Lower lobe of right lung (tissue), 2 donors: ENCODE results near the gene TRUB2. TPM values are rescaled to one million over a fixed set of nuclear protein-coding genes. Genes with fewer than 3 reads are reported as not detected.
A peak's percentile ranks its signal among the peaks of the same experiment; 100 is the strongest.

Experiments
- ATAC-seq, 2 donors: fragments of 200-7000 bp; cut with Tn5 transposase; one replicate each; pipeline ENCODE4 v1.9.1; 2020 to 2022; ENCODE audit warnings: mild to moderate bottlenecking in 2 of 2, moderate library complexity in 2 of 2
- DNase-seq: peaks from one replicate; pipeline ENCODE4 v3.0.0-alpha.2; 2020
- H3K27ac ChIP-seq: fragments of 200-600 bp; one replicate; pipeline ENCODE4 v1.8.0; 2022
- H3K27me3 ChIP-seq: fragments of 200-600 bp; one replicate; pipeline ENCODE4 v1.8.0; 2022; ENCODE audit warnings: low read depth
- H3K36me3 ChIP-seq: fragments of 200-600 bp; one replicate; pipeline ENCODE4 v1.8.0; 2022; ENCODE audit warnings: mild to moderate bottlenecking
- H3K4me1 ChIP-seq: fragments of 200-600 bp; one replicate; pipeline ENCODE4 v1.8.0; 2022
- H3K4me3 ChIP-seq: fragments of 200-600 bp; one replicate; pipeline ENCODE4 v1.8.0; 2022; ENCODE audit warnings: mild to moderate bottlenecking
- H3K9me3 ChIP-seq: fragments of 200-600 bp; one replicate; pipeline ENCODE4 v1.8.0; 2022
- CTCF ChIP-seq: fragments of 200-600 bp; IDR thresholded peaks from one replicate; pipeline ENCODE4 v1.8.0; 2022; ENCODE audit warnings: antibody characterized with exemption, mild to moderate bottlenecking
- intact Hi-C: fragments of 100-400 bp; cut with DNase I; formaldehyde crosslinking; loops from one replicate; pipeline ENCODE4 v1.11.0; 2022
- total RNA-seq: library from RNA; stranded (reverse); fragmentation: NEBNext Ultra II Directional; extraction: Animal tissue kit (Norgen Biotek cat#: 25700); gene quantifications from one replicate; pipeline ENCODE4 v1.2.1, GENCODE V29; 2021
- donor health status: DM: no; HTN: yes; CAD: no; lungs with severe emphysema.

Gene TRUB2
- total RNA-seq, 1 donor from 2014 or later = 18.1 TPM

GRCh38 chr9:128321879-128322403 is 306 bp downstream of the TRUB2 start:
- H3K9me3 ChIP-seq = no peaks in the 10 kb centered on the region
- intact Hi-C loops = no loop called here
- peak in 1 of 2 donors; percentile 35 for ATAC-seq
- H3K4me1 ChIP-seq = peaks cover 23% of the 10 kb centered on the region
- TF ChIP-seq CTCF = no peak
- H3K27ac ChIP-seq = peak overlapping the region; percentile 88
- no peak for DNase-seq
- no peaks in the 10 kb centered on the region for H3K27me3 ChIP-seq
- peak overlapping the region; percentile 95 for H3K4me3 ChIP-seq
- peaks cover 54% of the 10 kb centered on the region for H3K36me3 ChIP-seq

DNA sequence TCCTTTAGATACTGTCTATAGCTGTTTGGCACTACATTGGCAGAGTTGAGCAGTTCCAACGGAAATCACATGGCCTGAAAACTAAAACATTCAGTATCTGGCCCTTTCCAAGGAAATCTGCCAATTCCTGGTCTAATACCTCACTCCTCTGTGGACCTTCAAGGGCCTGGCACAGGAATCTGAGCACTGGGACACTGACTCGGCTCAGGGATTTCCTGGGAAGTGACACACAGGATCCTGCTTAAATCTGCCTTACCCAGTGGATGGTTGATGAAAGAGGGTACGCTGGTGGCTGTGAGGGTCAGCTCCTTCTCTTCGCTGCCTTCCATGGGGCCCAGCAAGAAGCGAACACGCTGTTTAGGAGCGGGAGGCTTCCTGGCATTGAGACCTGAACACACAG is 904 bp downstream of the TRUB2 start:
- DNase-seq (no peak), ATAC-seq (no peak)
- H3K27me3 ChIP-seq = no peaks in the 10 kb centered on the region
- intact Hi-C loops = no loop called here
- H3K36me3 ChIP-seq = peaks cover 54% of the 10 kb centered on the region
- no peak for TF ChIP-seq CTCF
- no peaks in the 10 kb centered on the region for H3K9me3 ChIP-seq
- peaks cover 23% of the 10 kb centered on the region for H3K4me1 ChIP-seq
- H3K27ac ChIP-seq = no peak overlapping the region
- peak overlapping the region; percentile 95 for H3K4me3 ChIP-seq

DNA sequence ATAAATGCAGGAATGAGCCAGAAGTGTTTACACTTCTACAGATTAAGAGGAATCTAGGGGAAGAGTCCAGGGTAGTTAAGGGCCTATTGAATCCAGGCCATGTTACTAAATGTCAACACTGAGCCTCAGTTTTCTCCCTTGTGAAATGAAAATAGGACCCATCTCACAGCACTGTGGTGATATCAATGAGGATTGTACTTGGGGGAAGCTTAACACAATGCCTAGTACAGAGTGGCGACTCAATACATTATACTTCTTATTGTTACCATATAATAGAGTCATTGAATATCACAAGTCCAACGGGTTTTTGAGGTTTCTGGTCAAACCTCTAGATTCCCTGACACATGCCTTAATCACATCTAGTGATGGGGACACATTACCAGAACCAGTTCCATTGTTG is 4.6 kb downstream of the TRUB2 start:
- no peak for TF ChIP-seq CTCF
- DNase-seq = no peak
- no peak overlapping the region for H3K4me3 ChIP-seq
- H3K9me3 ChIP-seq = no peaks in the 10 kb centered on the region
- no peak overlapping the region for H3K27ac ChIP-seq
- ATAC-seq = no peak
- intact Hi-C loops = no loop called here
- peaks cover 7% of the 10 kb centered on the region for H3K4me1 ChIP-seq
- H3K36me3 ChIP-seq = peaks cover 69% of the 10 kb centered on the region
- no peaks in the 10 kb centered on the region for H3K27me3 ChIP-seq

DNA sequence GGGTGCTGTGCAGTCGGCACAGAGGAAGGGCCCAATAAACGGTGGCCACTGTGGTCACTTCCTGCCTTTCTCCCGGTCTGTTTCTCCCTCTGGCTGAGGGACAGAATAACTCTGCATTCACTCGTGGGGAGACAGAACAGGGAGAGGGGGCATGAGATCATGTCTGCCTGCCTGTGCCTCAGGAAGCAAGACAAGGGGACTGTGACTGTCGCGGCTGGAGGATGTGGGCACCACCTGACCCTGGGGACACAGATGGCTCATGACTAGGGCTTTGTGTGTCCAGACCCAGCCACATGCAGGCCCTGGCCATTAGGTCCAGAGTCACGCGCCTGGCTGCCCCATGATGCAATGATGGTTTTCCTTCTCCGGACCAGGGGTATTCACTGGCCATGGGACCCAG is 5.8 kb downstream of the TRUB2 start:
- peaks cover 3% of the 10 kb centered on the region for H3K4me1 ChIP-seq
- intact Hi-C loops = no loop called here
- TF ChIP-seq CTCF = no peak

GRCh38 chr9:128314697-128315096 is 7.5 kb downstream of the TRUB2 start:
- no peak for TF ChIP-seq CTCF
- Histone ChIP-seq H3K27ac (no peak overlapping the region), H3K36me3 (peaks cover 89% of the 10 kb centered on the region), H3K9me3 (no peaks in the 10 kb centered on the region), H3K4me3 (no peak overlapping the region), H3K4me1 (no peaks in the 10 kb centered on the region), H3K27me3 (no peaks in the 10 kb centered on the region)
- ATAC-seq = no peak
- DNase-seq = no peak
- intact Hi-C loops = no loop called here

More for the DNA sequence above, 5.8 kb downstream of the TRUB2 start:
- ATAC-seq = no peak
- Histone ChIP-seq H3K27me3 (no peaks in the 10 kb centered on the region), H3K9me3 (no peaks in the 10 kb centered on the region), H3K4me3 (no peak overlapping the region), H3K27ac (no peak overlapping the region), H3K36me3 (peaks cover 76% of the 10 kb centered on the region)
- DNase-seq = no peak

DNA sequence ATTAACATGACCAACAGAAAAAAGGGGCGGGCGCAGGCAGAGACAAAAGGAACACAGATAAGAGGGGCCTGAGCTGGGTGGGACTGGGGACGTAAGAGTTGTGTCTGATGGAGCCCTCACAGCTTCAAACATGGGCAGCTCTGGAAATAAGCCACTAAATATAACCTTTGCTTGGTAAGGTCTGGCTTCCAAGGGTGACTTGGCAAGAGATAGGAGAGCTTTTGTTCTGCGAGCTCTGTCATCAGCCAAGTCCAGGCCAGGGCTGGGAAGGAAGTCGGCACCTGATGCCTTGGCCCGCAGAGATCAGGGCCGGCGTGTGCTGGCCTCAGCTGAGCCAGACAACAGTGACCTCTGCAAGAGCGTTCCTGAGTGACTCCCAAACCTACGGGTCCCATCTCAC is 11.8 kb downstream of the TRUB2 start:
- ATAC-seq = no peak
- DNase-seq = no peak
- Histone ChIP-seq H3K4me3 (no peak overlapping the region), H3K9me3 (no peaks in the 10 kb centered on the region), H3K4me1 (no peaks in the 10 kb centered on the region), H3K27ac (no peak overlapping the region), H3K27me3 (no peaks in the 10 kb centered on the region), H3K36me3 (peaks cover 65% of the 10 kb centered on the region)
- TF ChIP-seq CTCF = no peak
- intact Hi-C loops = no loop called here
